B cell (primary cell): Measurements from ENCODE around the gene LAIR1. TPM values are rescaled to one million over a fixed set of nuclear protein-coding genes. Genes with fewer than 3 reads are reported as not detected.
"Not testable (repeated sequence)": the region's sequence is repeated elsewhere in the genome, so short reads cannot be mapped to it uniquely, and the experiment has no call there.

ENCODE experiments used
- ATAC-seq: fragments of 200-7000 bp; cut with Tn5 transposase; one replicate; pipeline ENCODE4 v1.10.0; 2021; ENCODE audit warnings: low read depth, mild to moderate bottlenecking, moderate number of reproducible peaks, moderate library complexity
- CTCF ChIA-PET: fragments of 350-600 bp; sonication (Branson Sonifier 250); formaldehyde crosslinking; loops from one replicate; lab custom pipeline; 2021; ENCODE audit warnings: antibody characterized with exemption, inconsistent platforms; lab: Charles Lee
- POLR2A ChIA-PET: fragments of 350-600 bp; sonication (Branson Sonifier 250); formaldehyde crosslinking; loops from one replicate; lab custom pipeline; 2021; ENCODE audit warnings: antibody characterized with exemption; lab: Charles Lee
- DNase-seq: peaks from one replicate; pipeline ENCODE4 v3.0.0; 2013
- H2AFZ ChIP-seq: 2 replicates; pipeline ENCODE4 v1.6.1; 2012; ENCODE audit warnings: mild to moderate bottlenecking, low read depth, low read length; ENCODE audit not compliant: insufficient read depth, poor library complexity, severe bottlenecking
- H3K27ac ChIP-seq, 2 donors: 1 replicate in 1 of 2; 2 replicates in 1 of 2; pipeline ENCODE4 v1.5.1; 2012 to 2013; ENCODE audit warnings: low read length in 2 of 2, mild to moderate bottlenecking in 2 of 2, moderate library complexity in 1 of 2
- H3K27me3 ChIP-seq, 4 experiments: fragments of 200-600 bp in 1 of 4; sonication (generic) in 1 of 4; replicated peaks in 1 of 4; 1 replicate in 2 of 4; 2 replicates in 2 of 4; pipeline versions ENCODE4 v1.6.1 to v1.7.0; 2013 to 2016; ENCODE audit warnings: low read length in 3 of 4, mild to moderate bottlenecking in 2 of 4, mixed read lengths in 1 of 4, moderate library complexity in 1 of 4; ENCODE audit not compliant: insufficient read depth in 4 of 4, control insufficient read depth in 3 of 4; ENCODE audit errors: control extremely low read depth in 1 of 4
- H3K36me3 ChIP-seq, 2 experiments: replicated peaks in 1 of 2; 1 replicate in 1 of 2; 2 replicates in 1 of 2; pipeline versions ENCODE4 v1.6.1 to v1.7.1; 2013; ENCODE audit warnings: low read length in 1 of 2; ENCODE audit not compliant: insufficient read depth in 2 of 2, control insufficient read depth in 1 of 2; ENCODE audit errors: control extremely low read depth in 1 of 2, extremely low read depth in 1 of 2
- H3K4me1 ChIP-seq, 2 donors: fragments of 200-600 bp in 1 of 2; sonication (generic) in 1 of 2; 1 replicate in 1 of 2; 2 replicates in 1 of 2; pipeline versions ENCODE4 v1.5.1 to v1.6.1; 2013 to 2017; ENCODE audit warnings: low read length in 2 of 2; ENCODE audit not compliant: control insufficient read depth in 2 of 2, insufficient read depth in 2 of 2
- H3K4me2 ChIP-seq: replicated peaks from 2 replicates; pipeline ENCODE3; 2012; ENCODE audit warnings: mild to moderate bottlenecking, low read depth, low read length; ENCODE audit not compliant: poor library complexity, severe bottlenecking
- H3K4me3 ChIP-seq, 5 experiments: fragments of 200-600 bp in 1 of 5; sonication (generic) in 1 of 5; 1 replicate in 3 of 5; 2 replicates in 2 of 5; pipeline versions ENCODE4 v1.5.1 to v1.7.0; 2011 to 2016; ENCODE audit warnings: low read length in 4 of 5, mild to moderate bottlenecking in 4 of 5, low read depth in 2 of 5, control low read depth in 1 of 5, moderate library complexity in 1 of 5; ENCODE audit not compliant: insufficient read depth in 1 of 5; ENCODE audit errors: control extremely low read depth in 1 of 5, extremely low read depth in 1 of 5
- H3K79me2 ChIP-seq: fragments of 200-600 bp; sonication (generic); one replicate; pipeline ENCODE4 v1.6.0; 2016; ENCODE audit warnings: low read length; ENCODE audit not compliant: control insufficient read depth, insufficient read depth
- H3K9ac ChIP-seq: fragments of 200-600 bp; sonication (generic); 2 replicates; pipeline ENCODE4 v1.6.1; 2017; ENCODE audit warnings: mild to moderate bottlenecking, low read length, moderate library complexity
- H3K9me3 ChIP-seq, 3 donors: one replicate each; pipeline versions ENCODE4 v1.6.1 to v1.7.1; 2013; ENCODE audit warnings: low read length in 2 of 3; ENCODE audit not compliant: control insufficient read depth in 2 of 3, insufficient read depth in 1 of 3; ENCODE audit errors: control extremely low read depth in 1 of 3
- H4K20me1 ChIP-seq: 2 replicates; pipeline ENCODE4 v1.6.0; 2012; ENCODE audit warnings: mild to moderate bottlenecking, low read length; ENCODE audit not compliant: insufficient read depth, control insufficient read depth, poor library complexity, severe bottlenecking
- H3K27ac Mint-ChIP-seq: one replicate; pipeline ENCODE4 v1.8.0; 2021; ENCODE audit warnings: mixed read lengths
- H3K27me3 Mint-ChIP-seq: one replicate; pipeline ENCODE4 v1.8.0; 2021; ENCODE audit warnings: mixed read lengths
- H3K4me1 Mint-ChIP-seq: one replicate; pipeline ENCODE4 v1.8.0; 2021; ENCODE audit warnings: mixed read lengths
- H3K4me3 Mint-ChIP-seq: one replicate; pipeline ENCODE4 v1.8.0; 2021; ENCODE audit warnings: mixed read lengths
- H3K9me3 Mint-ChIP-seq: one replicate; pipeline ENCODE4 v1.8.0; 2022; ENCODE audit warnings: mixed read lengths; ENCODE audit not compliant: insufficient read depth
- EZH2 ChIP-seq: IDR thresholded peaks from 2 replicates; pipeline ENCODE4 v1.6.1; 2012; ENCODE audit warnings: borderline replicate concordance, low read depth, mild to moderate bottlenecking, moderate library complexity, low read length; ENCODE audit not compliant: insufficient read depth, poor library complexity, severe bottlenecking
- WGBS: methylation state at CpG from one replicate; pipeline ENCODE4 v1.1.5; 2013; ENCODE audit warnings: missing lambda C conversion rate; ENCODE audit not compliant: insufficient coverage; 5-methylcytosine and 5-hydroxymethylcytosine counted together
- intact Hi-C: fragments of 100-400 bp; cut with micrococcal nuclease; formaldehyde crosslinking; loops from one replicate; pipeline ENCODE4 v1.10.0; 2022
- polyA plus RNA-seq: library from polyadenylated mRNA; depleted of rRNA; stranded (reverse); fragments of >200 nt; gene quantifications from 2 replicates; pipeline ENCODE4 v1.2.3, GENCODE V29; 2012
- total RNA-seq, 2 donors: library from RNA; stranded (reverse); fragments of 120-200 nt in 1 of 2; gene quantifications; 1 replicate in 1 of 2; 2 replicates in 1 of 2; pipeline versions ENCODE4 v1.2.3 to v1.2.4, GENCODE V29; 2013 to 2022
- TF ChIP-seq, protein P1 (sequence below): fragments of 200-600 bp; IDR thresholded peaks from one replicate; pipeline ENCODE4 v1.8.0; 2022; ENCODE audit warnings: antibody characterized with exemption, mild to moderate bottlenecking

LAIR1 gene
- total and polyA plus RNA-seq, 2 donors (not counting 1 experiment from before 2014, with no cell fraction given) = 41.5 to 173 TPM

- H3K27ac Mint-ChIP-seq, H3K4me3 ChIP-seq, H3K9me3 Mint-ChIP-seq, H3K27me3 Mint-ChIP-seq, ATAC-seq, H3K36me3 ChIP-seq, H3K27me3 ChIP-seq, H3K9ac ChIP-seq, H3K27ac ChIP-seq, H3K4me3 Mint-ChIP-seq, DNase-seq, intact Hi-C loops, H2AFZ ChIP-seq, H3K79me2 ChIP-seq, H3K4me2 ChIP-seq, H3K9me3 ChIP-seq, H4K20me1 ChIP-seq: not testable (repeated sequence)
- H3K4me1 ChIP-seq = peaks cover 26 to 30% of the 10 kb centered on the region in 2 donors
- 82% methylated on average over 2 of the region's 13 CpGs for WGBS
- H3K4me1 Mint-ChIP-seq = peaks cover 39% of the 10 kb centered on the region
- ChIA-PET CTCF (interaction anchor here (1.3 to 2.9 kb wide), 2 partner anchors 9 to 31 kb away, joined by 3 to 16 read pairs; no protein-coding TSS in a partner anchor), POLR2A (interaction anchor here (0.7 kb wide), 2 partner anchors 8 to 22 kb away, joined by 4 to 5 read pairs; no protein-coding TSS in a partner anchor)
These were observed 17.3 kb upstream of the LAIR1 start for GRCh38 chr19:54382041-54382440.

DNA sequence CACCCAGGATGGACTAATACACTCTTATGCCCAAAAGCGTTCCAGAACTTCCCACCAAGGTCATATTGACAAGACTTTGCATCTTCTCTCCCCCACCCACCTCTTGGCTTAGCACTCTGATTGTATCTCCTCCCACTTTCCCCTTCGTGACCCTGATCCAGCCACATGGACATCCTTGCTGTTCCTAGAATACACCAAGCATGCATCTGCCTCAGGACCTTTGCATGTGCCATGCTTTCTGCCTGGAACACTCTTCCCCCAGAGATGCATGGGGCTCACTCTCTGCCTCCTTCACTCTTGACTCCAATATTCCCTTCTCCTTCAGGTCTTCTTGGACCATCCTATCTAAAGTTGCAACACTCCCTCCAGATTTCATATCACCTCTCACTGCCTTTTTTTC is 16.2 kb upstream of the LAIR1 start:
- no peaks in the 10 kb centered on the region for H3K36me3 ChIP-seq
- POLR2A ChIA-PET = no interaction called here
- 97% methylated on average over 2 of the region's 2 CpGs for WGBS
- no peak for DNase-seq
- CTCF ChIA-PET = interaction anchor here (1.3 to 2.9 kb wide), 2 partner anchors 10 to 30 kb away, joined by 3 to 16 read pairs; no protein-coding TSS in a partner anchor
- peaks cover 33 to 39% of the 10 kb centered on the region in 2 donors for H3K4me1 ChIP-seq
- H2AFZ ChIP-seq = no peak overlapping the region
- no peak for ATAC-seq
- intact Hi-C loops = no loop called here
- Mint-ChIP-seq H3K4me1 (peaks cover 48% of the 10 kb centered on the region), H3K4me3 (no peak overlapping the region), H3K9me3 (peaks cover 6% of the 10 kb centered on the region), H3K27me3 (no peaks in the 10 kb centered on the region), H3K27ac (peak overlapping the region; percentile 23)
- no peak overlapping the region for H3K4me2 ChIP-seq
- TF ChIP-seq, protein P1, sequence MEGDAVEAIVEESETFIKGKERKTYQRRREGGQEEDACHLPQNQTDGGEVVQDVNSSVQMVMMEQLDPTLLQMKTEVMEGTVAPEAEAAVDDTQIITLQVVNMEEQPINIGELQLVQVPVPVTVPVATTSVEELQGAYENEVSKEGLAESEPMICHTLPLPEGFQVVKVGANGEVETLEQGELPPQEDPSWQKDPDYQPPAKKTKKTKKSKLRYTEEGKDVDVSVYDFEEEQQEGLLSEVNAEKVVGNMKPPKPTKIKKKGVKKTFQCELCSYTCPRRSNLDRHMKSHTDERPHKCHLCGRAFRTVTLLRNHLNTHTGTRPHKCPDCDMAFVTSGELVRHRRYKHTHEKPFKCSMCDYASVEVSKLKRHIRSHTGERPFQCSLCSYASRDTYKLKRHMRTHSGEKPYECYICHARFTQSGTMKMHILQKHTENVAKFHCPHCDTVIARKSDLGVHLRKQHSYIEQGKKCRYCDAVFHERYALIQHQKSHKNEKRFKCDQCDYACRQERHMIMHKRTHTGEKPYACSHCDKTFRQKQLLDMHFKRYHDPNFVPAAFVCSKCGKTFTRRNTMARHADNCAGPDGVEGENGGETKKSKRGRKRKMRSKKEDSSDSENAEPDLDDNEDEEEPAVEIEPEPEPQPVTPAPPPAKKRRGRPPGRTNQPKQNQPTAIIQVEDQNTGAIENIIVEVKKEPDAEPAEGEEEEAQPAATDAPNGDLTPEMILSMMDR = no peak
- no peak for TF ChIP-seq EZH2
- no peaks in the 10 kb centered on the region for H3K27me3 ChIP-seq
- H3K27ac ChIP-seq = no peak overlapping the region
- no peaks in the 10 kb centered on the region for H3K79me2 ChIP-seq
- H3K9ac ChIP-seq = no peak overlapping the region
- H3K9me3 ChIP-seq = peaks cover 0 to 8% (median 0%) of the 10 kb centered on the region in 3 donors
- no peak overlapping the region for H3K4me3 ChIP-seq
- H4K20me1 ChIP-seq = no peaks in the 10 kb centered on the region
